RWPE2 (cell line): ENCODE measurements around the gene MERTK.

Experiments
- ATAC-seq: fragments of 200-7000 bp; cut with Tn5 transposase; 3 replicates; pipeline ENCODE4 v1.9.1; 2021; ENCODE audit warnings: low read depth
- DNase-seq: peaks from one replicate; pipeline ENCODE4 v3.0.0-alpha.2; 2020; ENCODE audit warnings: low spot score
- H3K27ac ChIP-seq: fragments of 450-650 bp; 2 replicates; pipeline ENCODE4 v1.5.1; 2017; ENCODE audit warnings: mild to moderate bottlenecking; ENCODE audit not compliant: poor library complexity, severe bottlenecking
- H3K27me3 ChIP-seq: fragments of 250-450 bp; sonication (Bioruptor Pico); 2 replicates; pipeline ENCODE4 v1.5.1; 2021; ENCODE audit warnings: mild to moderate bottlenecking, moderate library complexity; ENCODE audit not compliant: insufficient read depth, poor library complexity, severe bottlenecking
- H3K36me3 ChIP-seq: fragments of 250-450 bp; sonication (Bioruptor Pico); 2 replicates; pipeline ENCODE4 v1.5.1; 2020; ENCODE audit warnings: low read depth, mild to moderate bottlenecking, moderate library complexity
- H3K4me1 ChIP-seq: fragments of 250-450 bp; sonication (Bioruptor Pico); 2 replicates; pipeline ENCODE4 v1.5.1; 2021; ENCODE audit warnings: mild to moderate bottlenecking, moderate library complexity; ENCODE audit not compliant: insufficient read depth, poor library complexity, severe bottlenecking
- H3K4me3 ChIP-seq: fragments of 250-450 bp; sonication (Bioruptor Pico); 2 replicates; pipeline ENCODE4 v1.5.1; 2021; ENCODE audit warnings: mild to moderate bottlenecking, moderate library complexity; ENCODE audit not compliant: severe bottlenecking
- H3K9me3 ChIP-seq: fragments of 250-450 bp; sonication (Bioruptor Pico); 2 replicates; pipeline ENCODE4 v1.5.1; 2021; ENCODE audit warnings: mild to moderate bottlenecking, moderate library complexity; ENCODE audit not compliant: severe bottlenecking
- TF ChIP-seq, protein P1 (sequence below): fragments of 450-650 bp; IDR thresholded peaks from one replicate; pipeline ENCODE4 v1.5.1; 2017; ENCODE audit warnings: mild to moderate bottlenecking, moderate library complexity; ENCODE audit not compliant: poor library complexity, severe bottlenecking

The MERTK gene

DNA sequence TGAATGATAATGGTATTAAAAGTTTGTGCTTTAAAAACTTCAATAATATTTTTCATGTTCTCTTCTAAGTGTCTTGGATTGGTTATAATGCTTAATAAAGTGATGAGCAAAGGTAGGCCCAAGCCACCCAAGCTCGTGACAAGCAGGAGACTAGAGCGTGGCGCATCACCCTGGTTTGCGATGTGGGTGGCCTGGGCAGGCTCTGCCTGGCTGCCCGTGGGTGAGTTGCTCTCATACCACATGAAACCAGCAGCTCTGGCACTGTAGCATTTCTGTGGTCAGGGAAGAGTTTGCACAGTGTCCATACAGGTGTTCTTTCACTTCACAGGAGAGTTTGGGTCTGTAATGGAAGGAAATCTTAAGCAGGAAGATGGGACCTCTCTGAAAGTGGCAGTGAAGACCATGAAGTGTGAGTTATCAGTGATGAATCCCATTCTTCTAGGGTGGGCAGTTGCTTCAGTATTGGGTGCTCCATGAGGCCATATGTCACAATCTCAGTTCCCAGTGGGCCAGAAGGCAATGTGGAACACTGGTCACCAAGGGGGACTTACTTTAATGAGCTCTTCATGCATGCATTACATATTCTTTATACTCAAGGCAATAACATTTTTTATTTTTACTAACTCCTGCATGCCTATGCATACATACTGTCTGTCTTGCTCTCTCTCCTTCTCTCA, 105.3 kb downstream of the MERTK start:
- no peaks in the 10 kb centered on the region for H3K27me3 ChIP-seq
- H3K4me1 ChIP-seq: peaks cover 15% of the 10 kb centered on the region
- no peak for ATAC-seq
- DNase-seq: no peak
- no peaks in the 10 kb centered on the region for H3K36me3 ChIP-seq
- no peaks in the 10 kb centered on the region for H3K9me3 ChIP-seq
- H3K27ac ChIP-seq: no peak overlapping the region
- TF ChIP-seq, protein P1, sequence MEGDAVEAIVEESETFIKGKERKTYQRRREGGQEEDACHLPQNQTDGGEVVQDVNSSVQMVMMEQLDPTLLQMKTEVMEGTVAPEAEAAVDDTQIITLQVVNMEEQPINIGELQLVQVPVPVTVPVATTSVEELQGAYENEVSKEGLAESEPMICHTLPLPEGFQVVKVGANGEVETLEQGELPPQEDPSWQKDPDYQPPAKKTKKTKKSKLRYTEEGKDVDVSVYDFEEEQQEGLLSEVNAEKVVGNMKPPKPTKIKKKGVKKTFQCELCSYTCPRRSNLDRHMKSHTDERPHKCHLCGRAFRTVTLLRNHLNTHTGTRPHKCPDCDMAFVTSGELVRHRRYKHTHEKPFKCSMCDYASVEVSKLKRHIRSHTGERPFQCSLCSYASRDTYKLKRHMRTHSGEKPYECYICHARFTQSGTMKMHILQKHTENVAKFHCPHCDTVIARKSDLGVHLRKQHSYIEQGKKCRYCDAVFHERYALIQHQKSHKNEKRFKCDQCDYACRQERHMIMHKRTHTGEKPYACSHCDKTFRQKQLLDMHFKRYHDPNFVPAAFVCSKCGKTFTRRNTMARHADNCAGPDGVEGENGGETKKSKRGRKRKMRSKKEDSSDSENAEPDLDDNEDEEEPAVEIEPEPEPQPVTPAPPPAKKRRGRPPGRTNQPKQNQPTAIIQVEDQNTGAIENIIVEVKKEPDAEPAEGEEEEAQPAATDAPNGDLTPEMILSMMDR: no peak
- no peak overlapping the region for H3K4me3 ChIP-seq

GRCh38 chr2:112004253-112004645, 105.8 kb downstream of the MERTK start:
- no peak overlapping the region for H3K4me3 ChIP-seq
- H3K27me3 ChIP-seq: no peaks in the 10 kb centered on the region
- TF ChIP-seq, protein P1: no peak
- DNase-seq (no peak), ATAC-seq (no peak)
- H3K9me3 ChIP-seq: no peaks in the 10 kb centered on the region
- H3K27ac ChIP-seq: no peak overlapping the region
- H3K36me3 ChIP-seq: no peaks in the 10 kb centered on the region
- peaks cover 15% of the 10 kb centered on the region for H3K4me1 ChIP-seq

GRCh38 chr2:112005406-112006075, 107.1 kb downstream of the MERTK start:
- no peak for ATAC-seq
- DNase-seq: no peak
- Histone ChIP-seq H3K4me3 (no peak overlapping the region), H3K4me1 (peaks cover 15% of the 10 kb centered on the region), H3K36me3 (no peaks in the 10 kb centered on the region), H3K9me3 (no peaks in the 10 kb centered on the region), H3K27ac (no peak overlapping the region), H3K27me3 (no peaks in the 10 kb centered on the region)
- TF ChIP-seq, protein P1: no peak

DNA sequence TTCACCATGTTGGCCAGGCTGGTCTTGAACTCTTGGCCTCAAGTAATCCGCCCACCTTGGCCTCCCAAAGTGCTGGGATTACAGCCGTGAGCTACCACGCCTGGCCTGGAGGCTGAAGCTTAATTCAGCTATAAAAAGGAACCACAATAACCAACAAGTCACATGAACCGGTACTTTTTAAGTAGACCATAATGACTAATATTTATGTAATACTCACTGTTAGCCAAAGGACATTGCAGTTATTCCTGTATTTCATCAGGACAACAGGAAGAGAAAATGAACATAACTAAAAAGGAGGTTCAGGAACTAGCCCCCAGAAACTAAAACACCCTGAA, 107.6 kb downstream of the MERTK start:
- DNase-seq: no peak
- no peaks in the 10 kb centered on the region for H3K9me3 ChIP-seq
- H3K27me3 ChIP-seq: no peaks in the 10 kb centered on the region
- no peak overlapping the region for H3K4me3 ChIP-seq
- no peak overlapping the region for H3K27ac ChIP-seq
- H3K36me3 ChIP-seq: no peaks in the 10 kb centered on the region
- peak; percentile 75 for ATAC-seq
- TF ChIP-seq, protein P1: no peak
- H3K4me1 ChIP-seq: peaks cover 15% of the 10 kb centered on the region

DNA sequence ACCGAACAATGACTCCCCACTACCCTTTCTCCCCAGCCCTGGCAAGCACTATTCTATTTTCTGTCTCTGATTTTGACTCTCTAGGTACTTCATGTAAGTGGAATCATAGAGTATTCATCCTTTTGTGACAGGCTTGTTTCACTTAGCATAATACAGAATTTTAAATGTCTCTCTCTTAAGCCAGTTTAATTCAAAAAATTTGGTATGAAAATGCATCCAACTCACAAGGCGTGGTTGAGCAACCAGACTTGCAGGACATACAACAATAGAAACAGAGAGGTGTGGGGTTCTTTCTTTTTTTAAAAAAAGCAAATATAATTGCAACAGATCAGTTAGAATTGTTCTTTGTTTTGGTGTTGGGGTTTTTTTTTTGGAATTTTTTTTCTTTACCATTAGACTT, 109.1 kb downstream of the MERTK start:
- H3K27ac ChIP-seq: no peak overlapping the region
- no peaks in the 10 kb centered on the region for H3K27me3 ChIP-seq
- TF ChIP-seq, protein P1: no peak
- no peaks in the 10 kb centered on the region for H3K9me3 ChIP-seq
- H3K4me3 ChIP-seq: no peak overlapping the region
- no peaks in the 10 kb centered on the region for H3K36me3 ChIP-seq
- no peak for DNase-seq
- peaks cover 8% of the 10 kb centered on the region for H3K4me1 ChIP-seq
- ATAC-seq: no peak
